GM12878 (cell line): ENCODE measurements around the gene BNIP2. TPM values are rescaled to one million over a fixed set of nuclear protein-coding genes. Genes with fewer than 3 reads are reported as not detected.

ENCODE experiments used
- ATF7 ChIP-seq: fragments of 450-650 bp; IDR thresholded peaks from 2 replicates; pipeline ENCODE4 v1.6.1; 2016; ENCODE audit warnings: low read depth, mild to moderate bottlenecking
- BCLAF1 ChIP-seq: fragments of 450-650 bp; IDR thresholded peaks from 2 replicates; pipeline ENCODE4 v1.6.1; 2017; ENCODE audit warnings: antibody characterized with exemption, mild to moderate bottlenecking, moderate library complexity
- CTCF ChIP-seq, 3 experiments: IDR thresholded peaks in 2 of 3; conservative IDR thresholded peaks in 1 of 3; 2 replicates each; pipeline ENCODE4 v1.5.1; 2011; ENCODE audit warnings: low read depth in 3 of 3, low read length in 3 of 3, mild to moderate bottlenecking in 3 of 3, control low read depth in 2 of 3, moderate library complexity in 2 of 3, inconsistent platforms in 1 of 3, mixed read lengths in 1 of 3; ENCODE audit not compliant: control insufficient read depth in 2 of 3, insufficient read depth in 1 of 3; ENCODE audit errors: extremely low read depth in 1 of 3
- E2F8 ChIP-seq: fragments of 450-650 bp; IDR thresholded peaks from 2 replicates; pipeline ENCODE4 v1.6.1; 2018; ENCODE audit warnings: mild to moderate bottlenecking, low read depth, moderate library complexity; ENCODE audit not compliant: partially characterized antibody
- EP300 ChIP-seq, 2 experiments: fragments of 150-350 bp in 1 of 2; IDR thresholded peaks; 2 replicates each; pipeline ENCODE4 v1.6.1; 2011 to 2012; ENCODE audit warnings: low read depth in 2 of 2, low read length in 2 of 2, borderline replicate concordance in 1 of 2, improper control_type of control experiment in 1 of 2, inconsistent platforms in 1 of 2; ENCODE audit not compliant: control insufficient read depth in 1 of 2
- ETV6 ChIP-seq, 2 experiments: fragments of 450-650 bp in 1 of 2; IDR thresholded peaks in 1 of 2; conservative IDR thresholded peaks in 1 of 2; 2 replicates each; pipeline ENCODE4 v1.6.1; 2014; ENCODE audit warnings: antibody characterized with exemption in 1 of 2, borderline replicate concordance in 1 of 2, low read depth in 1 of 2, mild to moderate bottlenecking in 1 of 2, moderate library complexity in 1 of 2
- HDGF ChIP-seq: fragments of 450-650 bp; IDR thresholded peaks from 2 replicates; pipeline ENCODE4 v1.6.1; 2016; ENCODE audit warnings: antibody characterized with exemption
- PKNOX1 ChIP-seq: fragments of 450-650 bp; IDR thresholded peaks from 2 replicates; pipeline ENCODE4 v1.6.1; 2016; ENCODE audit warnings: mild to moderate bottlenecking
- POLR2AphosphoS2 ChIP-seq: IDR thresholded peaks from 2 replicates; pipeline ENCODE4 v1.6.1; 2011; ENCODE audit warnings: low read depth, mild to moderate bottlenecking, low read length, improper control_type of control experiment, moderate library complexity
- SIX5 ChIP-seq: IDR thresholded peaks from 2 replicates; pipeline ENCODE4 v1.6.1; 2011; ENCODE audit warnings: mild to moderate bottlenecking, low read depth, low read length, moderate library complexity; ENCODE audit not compliant: severe bottlenecking
- SPI1 ChIP-seq: IDR thresholded peaks from 2 replicates; pipeline ENCODE4 v1.6.1; 2011; ENCODE audit warnings: low read depth, mild to moderate bottlenecking, low read length, moderate library complexity, borderline replicate concordance; ENCODE audit not compliant: insufficient read depth
- TARDBP ChIP-seq: IDR thresholded peaks from 2 replicates; pipeline ENCODE4 v1.6.1; 2016; ENCODE audit warnings: borderline replicate concordance
- YBX1 ChIP-seq: fragments of 450-650 bp; IDR thresholded peaks from 2 replicates; pipeline ENCODE4 v1.6.1; 2016; ENCODE audit warnings: antibody characterized with exemption
- ZBTB33 ChIP-seq: fragments of 450-650 bp; IDR thresholded peaks from 2 replicates; pipeline ENCODE4 v1.6.1; 2017; ENCODE audit warnings: mild to moderate bottlenecking
- ZNF207 ChIP-seq: fragments of 450-650 bp; IDR thresholded peaks from 2 replicates; pipeline ENCODE4 v1.6.1; 2014; ENCODE audit warnings: antibody characterized with exemption, mild to moderate bottlenecking, borderline replicate concordance
- ZNF274 ChIP-seq: IDR thresholded peaks from one replicate; pipeline ENCODE4 v1.8.0; 2011; ENCODE audit not compliant: insufficient read length, insufficient read depth
- ZNF622 ChIP-seq: fragments of 450-650 bp; IDR thresholded peaks from 2 replicates; pipeline ENCODE4 v1.6.1; 2017; ENCODE audit warnings: mild to moderate bottlenecking, inconsistent platforms
- polyA plus RNA-seq, 11 experiments: library from polyadenylated mRNA; depleted of rRNA in 4 of 11; unstranded in 6 of 11; stranded (reverse) in 5 of 11; fragments of >200 nt; fragmentation: Nextera tagmentation in 4 of 11; fragmentation: Illumina TruSeq in 1 of 11; extraction: Ambion mirVana in 4 of 11; extraction: Trizol in 1 of 11; gene quantifications; 1 replicate in 1 of 11; 2 replicates in 10 of 11; pipeline versions ENCODE4 v1.2.1 to v1.2.3, GENCODE V29; 2011 to 2016; ENCODE audit warnings: inconsistent platforms in 2 of 11, missing spikeins in 2 of 11, low read depth in 1 of 11
- total RNA-seq, 4 experiments: library from RNA; depleted of rRNA in 3 of 4; stranded (reverse); fragments of >200 nt in 3 of 4; fragmentation: Illumina TruSeq in 1 of 4; extraction: Trizol in 1 of 4; gene quantifications; 2 replicates each; pipeline versions ENCODE4 v1.2.1 to v1.2.3, GENCODE V29; 2013 to 2021

The BNIP2 gene
- total and polyA plus RNA-seq, 10 of the 15 experiments (the other 5 are each of a cell fraction or from before 2014, with no cell fraction given), result 29.9 to 122 (median 67.7) TPM

GRCh38 chr15:59656897-59657634, 32.1 kb downstream of the BNIP2 start, which contains the start of gene GTF2A2 (continued):
- TF ChIP-seq ZBTB33, result no peak
- TF ChIP-seq HDGF, result peak; percentile 65; the same call in 1 of the 2 replicates
- TF ChIP-seq ZNF207, result no peak
- TF ChIP-seq ETV6 (conservative IDR thresholded peaks at IDR 0.05 in 1 of 2, IDR thresholded peaks at IDR 0.05 in 1 of 2; ENCODE audit: borderline replicate concordance in 1 of 2, low read depth in 1 of 2), result peak in 1 of 2 experiments; percentile 54; a peak in 1 of 4 replicates
- TF ChIP-seq SIX5, result peak; percentile 35
- no peak for TF ChIP-seq ATF7
- peak in 1 of 2 experiments; percentile 19; a peak in 1 of 4 replicates for TF ChIP-seq EP300 (IDR thresholded peaks at IDR 0.05; ENCODE audit: borderline replicate concordance in 1 of 2, control insufficient read depth in 1 of 2, low read depth in 2 of 2, low read length in 2 of 2)
- TF ChIP-seq CTCF (IDR thresholded peaks at IDR 0.05 in 2 of 3, conservative IDR thresholded peaks at IDR 0.05 in 1 of 3; ENCODE audit: control insufficient read depth in 2 of 3, extremely low read depth in 1 of 3, insufficient read depth in 1 of 3, low read depth in 3 of 3, low read length in 3 of 3), result no peak
- peak; percentile 38; the same call in 1 of the 2 replicates for TF ChIP-seq SPI1
- peak; percentile 98 for TF ChIP-seq PKNOX1
- TF ChIP-seq POLR2AphosphoS2, result peak; percentile 85
- TF ChIP-seq ZNF622, result no peak
- no peak for TF ChIP-seq E2F8
- no peak for TF ChIP-seq ZNF274
- TF ChIP-seq TARDBP, result no peak
- no peak for TF ChIP-seq BCLAF1
- no peak for TF ChIP-seq YBX1
